Neural cell (in vitro differentiated cells): ENCODE data around the gene ATF5. TPM values are rescaled to one million over a fixed set of nuclear protein-coding genes. Genes with fewer than 3 reads are reported as not detected.

Experiments used
- H2AFZ ChIP-seq: fragments of 200-600, 300-800 bp; sonication (generic), shearing (Covaris generic); 2 replicates; pipeline ENCODE4 v1.6.0; 2014; ENCODE audit warnings: low read depth, mild to moderate bottlenecking, antibody characterized with exemption, low read length, moderate library complexity
- H3F3A ChIP-seq: fragments of 200-600 bp; shearing (Covaris generic); 2 replicates; pipeline ENCODE4 v1.6.1; 2016; ENCODE audit warnings: mild to moderate bottlenecking, moderate library complexity, mixed read lengths, antibody characterized with exemption, low read length; ENCODE audit not compliant: insufficient read depth, poor library complexity, severe bottlenecking
- H3K27ac ChIP-seq: fragments of 200-600, 300-800 bp; sonication (generic), shearing (Covaris generic); 2 replicates; pipeline ENCODE4 v1.5.1; 2014; ENCODE audit warnings: mild to moderate bottlenecking, low read length, moderate library complexity
- H3K27me3 ChIP-seq: fragments of 300-800, 200-600 bp; sonication (generic), shearing (Covaris generic); 2 replicates; pipeline ENCODE4 v1.6.0; 2014; ENCODE audit warnings: mild to moderate bottlenecking, low read depth, low read length, moderate library complexity; ENCODE audit not compliant: insufficient read depth
- H3K36me3 ChIP-seq: fragments of 300-800, 200-600 bp; sonication (generic), shearing (Covaris generic); 2 replicates; pipeline ENCODE4 v1.5.1; 2014; ENCODE audit warnings: mild to moderate bottlenecking, antibody characterized with exemption, low read length, moderate library complexity; ENCODE audit not compliant: insufficient read depth
- H3K4me2 ChIP-seq: fragments of 300-800, 200-600 bp; sonication (generic), shearing (Covaris generic); 2 replicates; pipeline ENCODE4 v1.6.0; 2014; ENCODE audit warnings: mild to moderate bottlenecking, low read length
- H3K4me3 ChIP-seq: fragments of 300-800, 200-600 bp; sonication (generic), shearing (Covaris generic); 2 replicates; pipeline ENCODE4 v1.5.1; 2014; ENCODE audit warnings: mild to moderate bottlenecking, low read length, moderate library complexity
- H3K79me2 ChIP-seq: fragments of 200-600 bp; shearing (Covaris generic); replicated peaks from 2 replicates; pipeline ENCODE4 v1.6.0; 2014; ENCODE audit warnings: mild to moderate bottlenecking, low read length, moderate library complexity; ENCODE audit not compliant: insufficient read depth
- H3K9ac ChIP-seq: fragments of 300-800, 200-600 bp; sonication (generic), shearing (Covaris generic); 2 replicates; pipeline ENCODE4 v1.6.1; 2016; ENCODE audit warnings: mild to moderate bottlenecking, low read length, mixed read lengths
- H3K9me2 ChIP-seq: fragments of 200-600 bp; shearing (Covaris generic); 2 replicates; pipeline ENCODE4 v1.6.1; 2016; ENCODE audit warnings: mild to moderate bottlenecking, low read length, mixed read lengths; ENCODE audit not compliant: insufficient read depth
- H3K9me3 ChIP-seq: fragments of 200-600, 300-800 bp; sonication (generic), shearing (Covaris generic); 2 replicates; pipeline ENCODE4 v1.6.1; 2016; ENCODE audit warnings: mild to moderate bottlenecking, mixed run types, low read length, moderate library complexity, mixed read lengths
- H4K20me1 ChIP-seq: fragments of 200-600 bp; shearing (Covaris generic); 2 replicates; pipeline ENCODE4 v1.6.1; 2016; ENCODE audit warnings: mild to moderate bottlenecking, mixed run types; ENCODE audit not compliant: insufficient read depth
- EP300 ChIP-seq: fragments of 450-650 bp; conservative IDR thresholded peaks from 2 replicates; pipeline ENCODE4 v1.6.1; 2014; ENCODE audit warnings: antibody characterized with exemption, mild to moderate bottlenecking, moderate library complexity; ENCODE audit not compliant: poor library complexity, severe bottlenecking
- EZH2 ChIP-seq: fragments of 200-600, 300-800 bp; shearing (Covaris generic), sonication (generic); IDR thresholded peaks from 2 replicates; pipeline ENCODE4 v1.6.1; 2014; ENCODE audit warnings: antibody characterized with exemption, low read length, borderline replicate concordance, mild to moderate bottlenecking; ENCODE audit not compliant: insufficient read depth, poor library complexity, severe bottlenecking
- MXI1 ChIP-seq: fragments of 450-650 bp; conservative IDR thresholded peaks from 2 replicates; pipeline ENCODE4 v1.6.1; 2014; ENCODE audit warnings: antibody characterized with exemption, mild to moderate bottlenecking; ENCODE audit not compliant: poor library complexity, severe bottlenecking
- POLR2AphosphoS5 ChIP-seq: IDR thresholded peaks from 2 replicates; pipeline ENCODE4 v1.6.1; 2012
- RAD21 ChIP-seq: fragments of 450-650 bp; conservative IDR thresholded peaks from 2 replicates; pipeline ENCODE4 v1.6.1; 2014; ENCODE audit warnings: antibody characterized with exemption, mild to moderate bottlenecking, moderate library complexity
- SMC3 ChIP-seq: fragments of 450-650 bp; conservative IDR thresholded peaks from 2 replicates; pipeline ENCODE4 v1.6.1; 2014; ENCODE audit warnings: antibody characterized with exemption, mild to moderate bottlenecking, moderate library complexity; ENCODE audit not compliant: poor library complexity
- TAF1 ChIP-seq: IDR thresholded peaks from 2 replicates; pipeline ENCODE4 v1.6.1; 2012; ENCODE audit warnings: low read depth
- polyA plus RNA-seq: library from polyadenylated mRNA; depleted of rRNA; stranded (reverse); fragments of >200 nt; gene quantifications from 2 replicates; pipeline ENCODE4 v1.2.3, GENCODE V29; 2014
- TF ChIP-seq, protein P1 (sequence below): fragments of 450-650 bp; IDR thresholded peaks from 2 replicates; pipeline ENCODE4 v1.5.1; 2014; ENCODE audit warnings: antibody characterized with exemption, mild to moderate bottlenecking, moderate library complexity; ENCODE audit not compliant: poor library complexity, severe bottlenecking
- TF ChIP-seq, protein P2 (sequence below): IDR thresholded peaks from 2 replicates; pipeline ENCODE4 v1.6.1; 2012; ENCODE audit warnings: borderline replicate concordance

Gene ATF5
- polyA plus RNA-seq, 1 donor from 2014 or later = 16.1 TPM

- Histone ChIP-seq H3K27me3 (no peaks in the 10 kb centered on the region), H3K9me3 (peaks cover 6% of the 10 kb centered on the region), H3K4me3 (no peak overlapping the region), H3K27ac (no peak overlapping the region), H3K9me2 (no peaks in the 10 kb centered on the region), H3K9ac (no peak overlapping the region), H3K79me2 (peaks cover 8% of the 10 kb centered on the region), H2AFZ (no peak overlapping the region), H3K36me3 (peaks cover 9% of the 10 kb centered on the region), H4K20me1 (no peaks in the 10 kb centered on the region), H3F3A (no peaks in the 10 kb centered on the region), H3K4me2 (no peak overlapping the region)
- TF ChIP-seq TAF1 (no peak), EZH2 (no peak), SMC3 (no peak), EP300 (no peak), MXI1 (no peak), RAD21 (no peak), POLR2AphosphoS5 (no peak)
- TF ChIP-seq, protein P1, sequence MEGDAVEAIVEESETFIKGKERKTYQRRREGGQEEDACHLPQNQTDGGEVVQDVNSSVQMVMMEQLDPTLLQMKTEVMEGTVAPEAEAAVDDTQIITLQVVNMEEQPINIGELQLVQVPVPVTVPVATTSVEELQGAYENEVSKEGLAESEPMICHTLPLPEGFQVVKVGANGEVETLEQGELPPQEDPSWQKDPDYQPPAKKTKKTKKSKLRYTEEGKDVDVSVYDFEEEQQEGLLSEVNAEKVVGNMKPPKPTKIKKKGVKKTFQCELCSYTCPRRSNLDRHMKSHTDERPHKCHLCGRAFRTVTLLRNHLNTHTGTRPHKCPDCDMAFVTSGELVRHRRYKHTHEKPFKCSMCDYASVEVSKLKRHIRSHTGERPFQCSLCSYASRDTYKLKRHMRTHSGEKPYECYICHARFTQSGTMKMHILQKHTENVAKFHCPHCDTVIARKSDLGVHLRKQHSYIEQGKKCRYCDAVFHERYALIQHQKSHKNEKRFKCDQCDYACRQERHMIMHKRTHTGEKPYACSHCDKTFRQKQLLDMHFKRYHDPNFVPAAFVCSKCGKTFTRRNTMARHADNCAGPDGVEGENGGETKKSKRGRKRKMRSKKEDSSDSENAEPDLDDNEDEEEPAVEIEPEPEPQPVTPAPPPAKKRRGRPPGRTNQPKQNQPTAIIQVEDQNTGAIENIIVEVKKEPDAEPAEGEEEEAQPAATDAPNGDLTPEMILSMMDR = no peak
- TF ChIP-seq, protein P2, sequence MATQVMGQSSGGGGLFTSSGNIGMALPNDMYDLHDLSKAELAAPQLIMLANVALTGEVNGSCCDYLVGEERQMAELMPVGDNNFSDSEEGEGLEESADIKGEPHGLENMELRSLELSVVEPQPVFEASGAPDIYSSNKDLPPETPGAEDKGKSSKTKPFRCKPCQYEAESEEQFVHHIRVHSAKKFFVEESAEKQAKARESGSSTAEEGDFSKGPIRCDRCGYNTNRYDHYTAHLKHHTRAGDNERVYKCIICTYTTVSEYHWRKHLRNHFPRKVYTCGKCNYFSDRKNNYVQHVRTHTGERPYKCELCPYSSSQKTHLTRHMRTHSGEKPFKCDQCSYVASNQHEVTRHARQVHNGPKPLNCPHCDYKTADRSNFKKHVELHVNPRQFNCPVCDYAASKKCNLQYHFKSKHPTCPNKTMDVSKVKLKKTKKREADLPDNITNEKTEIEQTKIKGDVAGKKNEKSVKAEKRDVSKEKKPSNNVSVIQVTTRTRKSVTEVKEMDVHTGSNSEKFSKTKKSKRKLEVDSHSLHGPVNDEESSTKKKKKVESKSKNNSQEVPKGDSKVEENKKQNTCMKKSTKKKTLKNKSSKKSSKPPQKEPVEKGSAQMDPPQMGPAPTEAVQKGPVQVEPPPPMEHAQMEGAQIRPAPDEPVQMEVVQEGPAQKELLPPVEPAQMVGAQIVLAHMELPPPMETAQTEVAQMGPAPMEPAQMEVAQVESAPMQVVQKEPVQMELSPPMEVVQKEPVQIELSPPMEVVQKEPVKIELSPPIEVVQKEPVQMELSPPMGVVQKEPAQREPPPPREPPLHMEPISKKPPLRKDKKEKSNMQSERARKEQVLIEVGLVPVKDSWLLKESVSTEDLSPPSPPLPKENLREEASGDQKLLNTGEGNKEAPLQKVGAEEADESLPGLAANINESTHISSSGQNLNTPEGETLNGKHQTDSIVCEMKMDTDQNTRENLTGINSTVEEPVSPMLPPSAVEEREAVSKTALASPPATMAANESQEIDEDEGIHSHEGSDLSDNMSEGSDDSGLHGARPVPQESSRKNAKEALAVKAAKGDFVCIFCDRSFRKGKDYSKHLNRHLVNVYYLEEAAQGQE = no peak
Measured at GRCh38 chr19:49880162-49880869, 48.7 kb upstream of the ATF5 start.

GRCh38 chr19:49881186-49881585 lies 47.8 kb upstream of the ATF5 start:
- peaks cover 6% of the 10 kb centered on the region for H3K9me3 ChIP-seq
- no peaks in the 10 kb centered on the region for H3K9me2 ChIP-seq
- no peaks in the 10 kb centered on the region for H3F3A ChIP-seq
- H3K4me3 ChIP-seq = no peak overlapping the region
- no peaks in the 10 kb centered on the region for H3K79me2 ChIP-seq
- H3K4me2 ChIP-seq = no peak overlapping the region
- H3K27ac ChIP-seq = no peak overlapping the region
- peaks cover 9% of the 10 kb centered on the region for H3K36me3 ChIP-seq
- H3K27me3 ChIP-seq = no peaks in the 10 kb centered on the region
- H3K9ac ChIP-seq = no peak overlapping the region
- TF ChIP-seq EZH2 (no peak), MXI1 (no peak), TAF1 (no peak), POLR2AphosphoS5 (no peak), SMC3 (no peak), RAD21 (no peak), EP300 (no peak)
- TF ChIP-seq, protein P1 = no peak
- TF ChIP-seq, protein P2 = no peak
- H2AFZ ChIP-seq = no peak overlapping the region
- no peaks in the 10 kb centered on the region for H4K20me1 ChIP-seq
